Immature natural killer cell (primary cell): Measurements from ENCODE around the gene DDX23. TPM values are rescaled to one million over a fixed set of nuclear protein-coding genes. Genes with fewer than 3 reads are reported as not detected.

ENCODE experiments used
- DNase-seq, 3 donors: peaks; one replicate each; pipeline ENCODE4 v3.0.0; 2022; ENCODE audit warnings: mixed read lengths in 1 of 3
- H3K27ac Mint-ChIP-seq, 6 donors: one replicate each; pipeline ENCODE4 v1.8.0; 2020; ENCODE audit warnings: mixed read lengths in 6 of 6, mild to moderate bottlenecking in 5 of 6, inconsistent platforms in 4 of 6, moderate library complexity in 3 of 6
- H3K27me3 Mint-ChIP-seq, 3 donors: one replicate each; pipeline ENCODE4 v1.8.0; 2020 to 2021; ENCODE audit warnings: low read depth in 3 of 3, mild to moderate bottlenecking in 3 of 3, mixed read lengths in 3 of 3, moderate library complexity in 3 of 3, inconsistent platforms in 1 of 3
- H3K36me3 Mint-ChIP-seq, 3 donors: one replicate each; pipeline ENCODE4 v1.8.0; 2020; ENCODE audit warnings: mixed read lengths in 3 of 3, inconsistent platforms in 2 of 3, mild to moderate bottlenecking in 2 of 3
- H3K4me1 Mint-ChIP-seq, 2 donors: one replicate each; pipeline ENCODE4 v1.8.0; 2020; ENCODE audit warnings: inconsistent platforms in 2 of 2, mild to moderate bottlenecking in 2 of 2, mixed read lengths in 2 of 2, moderate library complexity in 1 of 2
- H3K4me3 Mint-ChIP-seq, 5 donors: one replicate each; pipeline ENCODE4 v1.8.0; 2020; ENCODE audit warnings: mild to moderate bottlenecking in 5 of 5, mixed read lengths in 5 of 5, inconsistent platforms in 3 of 5, moderate library complexity in 3 of 5
- H3K9me3 Mint-ChIP-seq, 6 donors: one replicate each; pipeline ENCODE4 v1.8.0; 2020; ENCODE audit warnings: mild to moderate bottlenecking in 6 of 6, mixed read lengths in 6 of 6, inconsistent platforms in 4 of 6, moderate library complexity in 3 of 6
- polyA plus RNA-seq, 3 donors: library from polyadenylated mRNA; unstranded; fragments of 300-500 nt; fragmentation: Illumina TruSeq; gene quantifications; one replicate each; pipeline ENCODE4 v1.2.3, GENCODE V29; 2021

Gene DDX23
- polyA plus RNA-seq, 3 donors from 2014 or later = 27.7 to 76.6 (median 37.7) TPM

DNA sequence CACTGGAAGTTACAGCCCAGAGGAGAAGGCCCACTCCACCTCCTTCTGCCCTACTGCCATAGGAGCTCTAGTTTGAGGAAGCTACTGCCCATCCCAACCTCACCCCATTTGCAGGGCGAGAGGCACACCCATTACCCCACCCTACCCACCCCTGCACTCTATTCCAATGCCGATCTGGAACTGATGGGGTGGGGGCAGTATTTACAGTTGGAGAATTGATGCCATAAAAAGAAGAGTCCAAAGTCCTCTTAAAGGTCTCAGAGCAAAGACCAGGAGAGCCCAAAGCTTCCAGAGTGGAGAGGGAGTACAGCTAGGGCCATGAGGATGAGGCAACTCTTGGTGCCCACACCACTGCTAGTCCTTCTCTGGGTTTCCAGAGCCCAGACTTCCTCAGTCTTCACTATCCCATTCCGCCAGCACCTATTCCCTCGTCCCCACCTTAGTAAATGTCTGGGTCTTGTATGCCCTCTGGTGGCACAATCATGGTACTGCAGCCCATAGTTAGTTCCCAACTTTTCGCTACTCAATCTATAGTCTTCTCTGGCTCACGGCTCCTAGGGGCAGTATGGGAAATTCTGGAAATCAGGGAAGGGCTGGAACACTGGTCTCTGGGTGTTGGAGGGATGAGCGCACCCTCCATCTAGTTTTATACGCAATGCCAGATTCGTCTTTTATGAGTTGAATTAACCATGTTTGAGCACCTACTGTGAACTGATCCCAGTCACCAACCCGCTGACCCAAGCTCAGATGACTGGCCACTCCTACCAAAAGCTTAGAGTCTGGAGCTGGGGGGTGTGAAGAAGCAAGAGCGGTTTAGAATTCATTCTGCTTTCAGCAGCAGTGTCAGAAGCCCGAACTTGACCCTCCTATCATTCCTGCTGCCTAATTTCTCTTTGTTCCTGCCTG, 56.2 kb downstream of the DDX23 start:
- H3K27me3 Mint-ChIP-seq = peaks cover 2 to 4% (median 3%) of the 10 kb centered on the region in 3 donors
- H3K9me3 Mint-ChIP-seq = no peaks in the 10 kb centered on the region
- DNase-seq = peak; percentile 56 to 61 (median 57)
- H3K36me3 Mint-ChIP-seq = no peaks in the 10 kb centered on the region
- H3K4me3 Mint-ChIP-seq = no peak overlapping the region
- no peaks in the 10 kb centered on the region for H3K4me1 Mint-ChIP-seq
- H3K27ac Mint-ChIP-seq = no peak overlapping the region

- H3K27me3 Mint-ChIP-seq = peaks cover 2 to 6% (median 5%) of the 10 kb centered on the region in 3 donors
- no peak overlapping the region for H3K27ac Mint-ChIP-seq
- no peaks in the 10 kb centered on the region for H3K9me3 Mint-ChIP-seq
- DNase-seq = no peak
- peaks cover 0 to 3% of the 10 kb centered on the region in 2 donors for H3K4me1 Mint-ChIP-seq
- peaks cover 0 to 6% (median 0%) of the 10 kb centered on the region in 3 donors for H3K36me3 Mint-ChIP-seq
- no peak overlapping the region for H3K4me3 Mint-ChIP-seq
These were observed 57.1 kb downstream of the DDX23 start for GRCh38 chr12:48794870-48795269.

DNA sequence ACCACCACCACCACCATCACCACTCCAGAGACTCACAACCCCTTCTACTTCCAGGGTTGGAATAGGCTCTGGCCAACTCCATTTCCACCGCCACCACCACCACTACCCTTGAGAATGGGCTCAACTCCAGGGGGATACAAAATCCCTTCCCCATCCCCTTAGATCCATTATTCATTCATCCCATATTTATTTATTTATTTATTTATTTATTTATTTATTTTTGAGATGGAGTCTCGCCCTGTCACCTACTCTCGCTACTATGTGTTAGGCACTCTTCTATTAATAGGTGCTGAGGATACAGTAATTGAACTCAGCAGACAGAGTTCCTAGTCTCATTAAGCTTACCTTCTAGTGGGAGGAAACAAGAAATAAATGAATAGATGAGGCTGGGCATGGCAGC, 58.3 kb downstream of the DDX23 start:
- H3K27me3 Mint-ChIP-seq = peaks cover 3 to 6% (median 5%) of the 10 kb centered on the region in 3 donors
- H3K27ac Mint-ChIP-seq = no peak overlapping the region
- DNase-seq = no peak
- H3K4me1 Mint-ChIP-seq = peaks cover 0 to 5% of the 10 kb centered on the region in 2 donors
- no peaks in the 10 kb centered on the region for H3K9me3 Mint-ChIP-seq
- H3K4me3 Mint-ChIP-seq = no peak overlapping the region
- peaks cover 0 to 8% (median 0%) of the 10 kb centered on the region in 3 donors for H3K36me3 Mint-ChIP-seq

DNA sequence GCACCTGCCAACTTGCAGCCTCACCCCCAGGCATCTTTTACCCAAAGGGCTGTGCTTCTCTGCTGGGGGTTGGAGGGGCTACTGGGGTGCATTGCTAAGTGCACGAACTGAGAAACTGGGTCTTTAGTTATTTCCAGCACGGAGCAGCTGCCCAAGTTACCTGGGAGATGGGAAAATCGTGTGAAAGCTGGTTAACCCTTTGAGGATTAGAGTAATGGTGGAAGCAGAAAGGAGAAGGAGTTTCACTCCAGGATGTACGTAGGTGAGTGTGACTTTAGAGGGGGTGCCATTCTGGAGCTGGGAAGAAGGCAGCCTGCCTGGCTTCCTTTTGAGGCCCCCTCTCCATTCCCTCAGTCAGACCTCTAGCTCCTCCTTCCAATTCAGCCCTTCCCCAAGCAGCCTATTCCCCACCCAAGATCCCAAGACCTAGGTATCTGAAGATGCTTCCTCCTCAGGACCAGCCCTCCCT, 62.1 kb downstream of the DDX23 start:
- DNase-seq = no peak
- Mint-ChIP-seq H3K36me3 (peaks cover 0 to 8% (median 0%) of the 10 kb centered on the region in 3 donors), H3K4me3 (peak overlapping the region; percentile 27 to 54 (median 45)), H3K27me3 (peaks cover 3 to 27% (median 4%) of the 10 kb centered on the region in 3 donors), H3K27ac (no peak overlapping the region), H3K9me3 (no peaks in the 10 kb centered on the region), H3K4me1 (peaks cover 6 to 11% of the 10 kb centered on the region in 2 donors)

DNA sequence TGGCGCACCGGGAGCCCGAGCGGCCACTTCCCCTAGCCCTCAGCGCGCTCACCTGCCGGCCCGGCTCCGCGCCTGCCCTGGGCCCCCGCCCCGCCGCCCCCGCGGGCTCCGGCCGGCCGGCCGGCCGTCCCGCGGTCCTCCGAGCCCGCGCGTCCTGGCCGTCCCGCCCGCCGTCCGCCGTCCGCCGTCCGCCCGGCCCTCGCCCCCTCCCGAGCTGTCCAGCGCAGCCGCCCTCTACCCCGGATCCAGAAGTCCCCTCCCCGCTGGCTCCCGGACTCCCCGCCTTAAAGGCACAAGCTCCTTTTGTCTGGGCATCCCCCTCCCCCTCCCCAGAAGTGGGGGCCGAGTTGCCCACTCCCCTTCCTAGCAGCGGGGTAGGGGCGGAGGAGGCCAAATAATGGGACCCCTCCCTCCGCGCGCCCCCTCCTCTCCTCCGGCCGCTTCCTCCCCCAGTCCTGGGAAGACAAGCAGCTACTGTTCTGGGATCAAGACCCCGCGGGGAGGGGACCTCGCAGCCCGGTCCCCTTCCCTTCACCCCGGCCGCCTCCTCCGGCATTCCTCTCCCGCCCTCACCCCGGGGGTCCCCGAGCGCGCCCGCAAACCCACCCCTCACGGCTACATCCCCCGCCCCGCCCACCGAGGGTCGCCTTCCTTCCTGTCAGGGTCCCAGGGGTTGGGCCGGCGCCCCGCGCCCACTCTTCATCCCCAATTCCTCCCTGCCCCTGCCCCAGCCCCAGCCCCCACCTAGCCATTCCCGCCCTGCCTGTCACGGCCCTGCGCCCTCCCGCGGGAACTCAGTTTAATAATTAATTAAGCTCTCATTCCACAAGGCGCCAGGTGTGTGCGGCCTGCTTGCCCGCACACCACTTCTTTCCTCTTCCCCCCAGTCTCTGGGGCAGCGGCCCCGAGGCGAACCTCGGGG, 62.8 kb downstream of the DDX23 start, which contains the start of gene ADCY6:
Gene ADCY6 (minus strand): TSS at position 236 of the 922 bp plus-strand sequence. CDS start 5,655 bp downstream, outside the sequence.
- H3K4me3 Mint-ChIP-seq = peak within 1 kb of the TSS; percentile 46 to 83 (median 72)
- peaks cover 0 to 8% (median 0%) of the 10 kb centered on the region in 3 donors for H3K36me3 Mint-ChIP-seq
- peaks cover 6 to 11% of the 10 kb centered on the region in 2 donors for H3K4me1 Mint-ChIP-seq
- no peak within 1 kb of the TSS for H3K27ac Mint-ChIP-seq
- H3K27me3 Mint-ChIP-seq = peaks cover 4 to 27% (median 5%) of the 10 kb centered on the region in 3 donors
- no peak for DNase-seq
- no peaks in the 10 kb centered on the region for H3K9me3 Mint-ChIP-seq

DNA sequence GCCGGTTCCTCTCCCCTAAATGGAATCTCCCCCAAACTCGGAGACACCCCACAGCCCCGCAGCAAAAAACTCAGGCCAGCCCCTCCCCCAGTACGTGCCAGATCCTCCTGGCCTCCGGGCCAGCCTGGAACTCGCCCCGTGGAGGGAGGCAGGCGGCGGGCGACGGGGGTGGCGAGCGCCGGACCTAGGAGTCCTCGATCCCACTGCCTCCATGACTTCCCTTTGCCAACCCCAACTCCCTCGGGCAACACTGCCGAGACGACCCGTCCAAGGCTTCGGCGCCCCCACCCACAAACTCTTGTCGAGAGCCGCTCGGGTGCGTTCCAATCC, 63.5 kb downstream of the DDX23 start:
- Mint-ChIP-seq H3K36me3 (peaks cover 0 to 8% (median 0%) of the 10 kb centered on the region in 3 donors), H3K27me3 (peaks cover 4 to 27% (median 5%) of the 10 kb centered on the region in 3 donors), H3K4me3 (peak overlapping the region; percentile 46 to 83 (median 72)), H3K27ac (no peak overlapping the region), H3K9me3 (no peaks in the 10 kb centered on the region), H3K4me1 (peaks cover 6 to 11% of the 10 kb centered on the region in 2 donors)
- DNase-seq = no peak

DNA sequence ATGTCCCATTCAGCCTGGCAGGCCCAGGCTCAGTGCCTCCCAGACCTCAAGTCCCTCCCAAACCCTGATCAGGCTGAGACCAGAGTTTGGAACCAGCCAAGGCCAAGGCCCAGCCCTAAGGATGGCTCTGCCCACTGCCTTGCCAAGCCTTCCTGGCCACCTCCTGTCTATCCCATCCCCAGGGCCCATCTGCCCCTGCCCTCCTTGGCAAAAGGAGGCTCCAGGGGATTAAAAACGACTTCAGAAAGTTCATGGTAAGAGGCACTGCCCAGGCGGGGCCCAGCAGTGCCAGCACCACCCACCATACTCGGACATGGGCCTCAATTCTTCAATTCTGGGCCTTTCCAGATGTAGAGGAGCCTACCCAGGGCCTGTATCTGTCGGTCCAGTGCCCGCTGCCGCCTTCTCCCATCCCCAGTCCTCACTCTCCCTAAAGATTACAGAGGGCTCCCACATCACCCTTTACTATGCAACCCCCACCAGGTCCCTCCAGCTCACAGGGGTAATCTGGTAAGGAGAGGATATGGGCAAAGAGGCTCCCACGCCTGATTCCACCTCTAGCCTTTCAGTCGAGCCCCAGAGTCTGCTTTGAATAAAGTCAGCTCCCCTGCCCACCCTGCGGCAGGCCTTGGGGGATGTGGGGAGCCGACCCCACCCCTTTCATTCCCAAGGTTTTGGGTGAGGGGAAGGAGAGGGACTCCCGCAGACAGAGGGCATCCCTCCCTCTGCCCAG, 64.0 kb downstream of the DDX23 start:
- peak overlapping the region in 1 of 6 donors; percentile 7 for H3K27ac Mint-ChIP-seq
- peak overlapping the region; percentile 46 to 83 (median 72) for H3K4me3 Mint-ChIP-seq
- DNase-seq = no peak
- H3K36me3 Mint-ChIP-seq = peaks cover 0 to 8% (median 0%) of the 10 kb centered on the region in 3 donors
- H3K4me1 Mint-ChIP-seq = peaks cover 6 to 11% of the 10 kb centered on the region in 2 donors
- no peaks in the 10 kb centered on the region for H3K9me3 Mint-ChIP-seq
- peaks cover 4 to 27% (median 9%) of the 10 kb centered on the region in 3 donors for H3K27me3 Mint-ChIP-seq

DNA sequence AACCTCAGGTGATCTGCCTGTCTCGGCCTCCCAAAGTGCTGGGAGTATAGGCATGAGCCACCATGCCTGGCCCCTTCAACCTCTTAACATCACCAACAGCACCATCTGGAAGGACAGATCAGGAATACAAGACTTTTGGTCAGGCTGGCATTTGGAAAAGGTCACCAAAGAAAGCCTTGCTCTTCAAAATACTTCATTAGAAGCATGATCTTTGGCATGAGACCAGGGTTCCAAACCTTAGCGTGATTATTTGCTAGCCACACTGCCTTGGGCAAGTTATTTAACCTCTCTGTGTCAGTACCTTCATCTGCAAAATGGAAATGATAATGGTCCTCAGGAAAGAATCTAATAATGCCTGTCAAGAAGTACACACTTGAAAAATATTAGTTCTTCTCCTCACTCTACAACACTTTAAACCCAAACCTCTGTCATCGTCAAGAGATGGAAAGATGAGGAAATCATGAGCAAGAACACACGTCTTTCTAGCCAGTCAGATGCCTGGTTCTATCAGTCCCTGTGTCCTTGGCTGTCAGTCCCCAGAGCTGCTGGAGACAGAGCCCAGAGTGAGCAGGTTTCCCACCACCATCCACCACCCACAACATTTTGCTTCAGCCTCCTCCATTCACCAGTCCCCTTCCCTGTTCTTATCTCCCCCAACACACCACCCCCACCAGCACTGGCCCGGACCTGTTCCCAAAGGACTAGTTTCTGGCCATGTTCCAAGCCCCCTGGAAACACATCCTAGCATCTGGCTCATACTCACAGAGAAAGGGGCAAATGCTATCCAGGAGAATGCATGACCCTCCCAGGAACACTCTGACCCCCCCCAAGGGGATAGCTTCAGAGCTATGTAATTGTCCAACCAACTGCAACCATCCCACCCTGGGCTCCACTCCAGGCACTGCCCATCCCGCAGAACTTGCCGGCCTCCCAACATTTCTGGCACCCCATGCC, 65.1 kb downstream of the DDX23 start:
- peak overlapping the region in 2 of 5 donors; percentile 18 to 77 for H3K4me3 Mint-ChIP-seq
- no peak overlapping the region for H3K27ac Mint-ChIP-seq
- H3K27me3 Mint-ChIP-seq = peaks cover 4 to 28% (median 10%) of the 10 kb centered on the region in 3 donors
- DNase-seq = no peak
- no peaks in the 10 kb centered on the region for H3K9me3 Mint-ChIP-seq
- H3K4me1 Mint-ChIP-seq = peaks cover 6 to 11% of the 10 kb centered on the region in 2 donors
- peaks cover 0 to 8% (median 0%) of the 10 kb centered on the region in 3 donors for H3K36me3 Mint-ChIP-seq

DNA sequence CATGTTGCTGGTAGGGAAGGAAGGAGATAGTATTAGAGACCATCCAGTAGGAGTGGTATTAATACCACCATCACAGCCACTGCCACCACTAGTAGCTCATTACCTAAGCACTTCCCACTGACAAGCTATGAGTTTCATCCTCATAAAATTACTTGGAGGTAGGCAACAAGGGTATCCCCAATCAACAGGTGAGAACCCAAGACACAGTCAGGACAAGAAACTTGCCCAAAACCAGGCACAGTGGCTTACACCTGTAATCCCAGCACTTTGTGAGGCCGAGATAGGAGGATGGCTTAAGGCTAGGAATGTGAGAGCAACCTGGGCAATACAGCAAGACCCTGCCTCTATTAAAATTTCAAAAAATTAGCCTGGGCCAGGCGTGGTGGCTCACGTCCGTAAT, 68.5 kb downstream of the DDX23 start:
- H3K4me1 Mint-ChIP-seq = peaks cover 4 to 6% of the 10 kb centered on the region in 2 donors
- no peaks in the 10 kb centered on the region for H3K36me3 Mint-ChIP-seq
- no peak for DNase-seq
- H3K27me3 Mint-ChIP-seq = peaks cover 2 to 22% (median 8%) of the 10 kb centered on the region in 3 donors
- no peak overlapping the region for H3K4me3 Mint-ChIP-seq
- H3K27ac Mint-ChIP-seq = no peak overlapping the region
- H3K9me3 Mint-ChIP-seq = no peaks in the 10 kb centered on the region

DNA sequence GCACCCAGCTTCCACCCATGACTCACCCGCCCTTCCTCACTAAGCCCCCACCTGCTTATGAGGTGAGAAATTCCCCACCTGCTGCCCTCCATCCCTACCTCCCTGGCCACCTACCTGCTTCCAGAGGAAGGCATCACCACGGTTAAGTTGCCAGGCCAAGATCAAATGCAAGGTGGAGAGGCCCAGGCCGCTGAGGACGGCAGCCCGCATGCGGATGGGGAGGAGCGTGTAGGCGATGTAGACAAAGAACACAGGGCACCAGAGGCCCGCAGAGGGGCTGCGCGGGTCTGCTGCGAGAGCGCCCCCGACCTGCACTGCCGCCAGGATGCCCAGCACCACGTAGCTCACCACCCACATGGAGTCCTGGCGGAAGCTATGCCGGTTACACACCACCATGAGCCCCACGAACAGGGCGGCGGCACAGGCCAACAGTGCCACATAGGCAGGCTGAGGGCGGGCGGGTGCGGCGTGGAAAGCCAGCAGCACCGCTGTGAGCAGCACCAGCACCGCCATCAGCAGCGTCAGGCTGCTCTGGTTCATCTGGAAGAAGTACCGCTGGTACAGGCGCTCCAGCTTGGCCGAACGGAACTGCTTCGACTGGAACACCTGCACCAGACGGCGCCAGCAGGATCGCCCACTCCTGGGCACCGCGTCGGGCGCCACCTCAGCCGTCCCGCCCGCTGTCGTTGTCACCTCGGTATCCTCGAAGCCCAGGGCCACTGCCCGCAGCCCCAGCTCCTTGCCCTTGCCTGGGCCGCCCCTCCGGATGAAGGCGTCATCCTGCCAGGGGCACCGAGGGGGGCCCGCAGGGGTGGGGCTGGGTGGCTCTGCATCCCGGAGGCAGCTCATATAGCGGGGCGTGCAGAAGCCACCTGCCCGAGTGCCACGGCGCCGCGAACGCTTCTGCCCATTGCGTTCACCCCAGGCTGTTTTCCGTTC, 69.2 kb downstream of the DDX23 start:
- Mint-ChIP-seq H3K27me3 (peaks cover 0 to 15% (median 8%) of the 10 kb centered on the region in 3 donors), H3K36me3 (no peaks in the 10 kb centered on the region), H3K9me3 (no peaks in the 10 kb centered on the region), H3K4me1 (no peaks in the 10 kb centered on the region), H3K4me3 (no peak overlapping the region), H3K27ac (no peak overlapping the region)
- no peak for DNase-seq

GRCh38 chr12:48781750-48782456, 70.1 kb downstream of the DDX23 start:
- Mint-ChIP-seq H3K27me3 (peaks cover 0 to 8% (median 7%) of the 10 kb centered on the region in 3 donors), H3K9me3 (no peaks in the 10 kb centered on the region), H3K36me3 (no peaks in the 10 kb centered on the region), H3K4me1 (no peaks in the 10 kb centered on the region), H3K4me3 (no peak overlapping the region), H3K27ac (no peak overlapping the region)
- DNase-seq = no peak
